HG03135 (cell line): ENCODE measurements around the gene SCN4A.

Experiments used
- ATAC-seq: cut with Tn5 transposase; IDR thresholded peaks from one replicate; pipeline ENCODE4 v1.9.1; 2021; ENCODE audit warnings: mild to moderate bottlenecking, moderate library complexity; ENCODE audit not compliant: unreplicated experiment

SCN4A gene

DNA sequence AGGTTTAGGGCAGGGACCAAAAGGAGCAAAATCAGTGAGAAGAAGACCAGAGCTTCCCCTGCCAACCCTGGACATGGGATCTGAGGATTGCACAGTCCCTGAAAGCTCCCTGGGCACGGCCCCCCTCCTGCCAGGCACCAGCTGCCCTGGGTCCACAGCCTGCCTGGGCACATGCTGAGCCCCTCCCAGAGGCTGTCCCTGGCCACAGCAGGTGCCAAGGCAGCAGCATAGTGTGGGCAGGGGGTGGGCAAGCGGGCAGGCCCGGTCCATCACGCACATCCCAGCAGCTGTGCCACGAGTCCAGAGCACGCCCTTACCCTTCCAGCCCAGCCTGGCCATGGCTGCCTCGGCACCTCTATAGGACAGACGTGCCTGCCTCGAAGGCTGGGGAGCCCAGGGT is 12.7 kb downstream of the SCN4A start:
- no peak for ATAC-seq

DNA sequence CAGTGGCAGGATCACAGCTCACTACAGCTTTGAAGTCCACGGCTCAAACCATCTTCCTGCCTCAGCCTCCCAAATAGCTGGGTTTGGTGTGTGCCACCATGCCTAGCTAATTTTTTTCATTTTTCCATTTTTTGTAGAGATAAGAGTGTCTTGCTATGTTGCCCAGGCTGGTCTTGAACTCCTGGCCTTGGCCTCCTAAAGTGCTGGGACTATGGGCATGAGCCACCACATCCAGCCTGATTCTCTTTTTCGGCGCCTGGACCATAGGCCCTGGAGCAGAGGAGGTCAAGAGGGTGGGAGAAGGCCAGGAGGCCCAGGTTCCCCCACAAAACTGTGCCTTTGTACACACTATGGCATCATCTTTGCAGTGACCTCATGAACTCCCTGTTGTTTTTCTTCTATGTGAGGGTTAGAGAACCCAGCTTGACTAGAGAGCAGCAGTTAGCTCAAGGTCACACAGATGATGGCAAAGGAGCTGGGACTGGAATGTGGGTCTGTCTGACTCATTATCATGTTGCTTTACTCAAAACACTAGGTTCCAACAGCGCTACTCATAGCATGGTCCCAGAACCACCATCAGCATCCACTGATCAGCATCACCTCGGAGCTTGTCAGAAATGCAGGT is 16.3 kb downstream of the SCN4A start:
- ATAC-seq: no peak

DNA sequence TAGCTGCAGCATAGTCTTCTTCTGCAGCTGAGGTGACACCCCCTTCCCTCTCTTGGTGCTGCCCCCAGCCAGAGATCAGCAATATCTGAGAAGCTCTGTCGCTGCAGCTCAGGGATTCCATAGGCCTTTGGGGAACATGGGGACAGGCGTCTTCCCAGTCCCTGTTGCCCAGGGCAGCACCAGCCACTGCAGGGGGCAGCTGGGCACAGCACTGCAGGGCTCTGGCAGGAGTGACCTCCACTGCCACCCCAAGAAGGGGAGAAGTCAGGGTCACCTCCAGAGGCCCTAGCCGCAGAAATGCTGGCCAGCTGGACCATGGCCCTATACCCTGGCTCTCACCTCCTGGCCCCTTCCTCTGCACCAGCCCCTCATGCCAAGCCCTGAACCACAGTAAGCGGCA is 16.9 kb downstream of the SCN4A start:
- ATAC-seq: no peak

DNA sequence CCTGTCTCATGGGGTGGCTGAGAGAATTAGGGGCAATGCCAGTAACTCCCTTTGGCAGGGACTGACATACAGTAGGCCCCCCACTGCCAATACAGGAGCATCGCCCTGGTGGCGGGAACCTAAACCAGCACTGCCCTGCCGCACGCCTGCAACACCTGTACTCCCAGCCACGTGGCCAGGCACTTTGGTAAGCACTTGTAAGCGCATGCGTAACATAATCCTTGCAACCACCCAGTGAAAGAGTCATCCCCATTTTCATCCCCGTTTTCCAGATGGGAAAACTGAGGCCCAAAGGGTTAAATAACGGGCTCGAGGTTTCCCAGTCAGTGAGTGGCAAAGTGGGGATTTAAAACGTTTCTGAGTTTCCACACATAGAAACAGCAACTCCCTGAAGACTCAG is 17.5 kb downstream of the SCN4A start:
- no peak for ATAC-seq

DNA sequence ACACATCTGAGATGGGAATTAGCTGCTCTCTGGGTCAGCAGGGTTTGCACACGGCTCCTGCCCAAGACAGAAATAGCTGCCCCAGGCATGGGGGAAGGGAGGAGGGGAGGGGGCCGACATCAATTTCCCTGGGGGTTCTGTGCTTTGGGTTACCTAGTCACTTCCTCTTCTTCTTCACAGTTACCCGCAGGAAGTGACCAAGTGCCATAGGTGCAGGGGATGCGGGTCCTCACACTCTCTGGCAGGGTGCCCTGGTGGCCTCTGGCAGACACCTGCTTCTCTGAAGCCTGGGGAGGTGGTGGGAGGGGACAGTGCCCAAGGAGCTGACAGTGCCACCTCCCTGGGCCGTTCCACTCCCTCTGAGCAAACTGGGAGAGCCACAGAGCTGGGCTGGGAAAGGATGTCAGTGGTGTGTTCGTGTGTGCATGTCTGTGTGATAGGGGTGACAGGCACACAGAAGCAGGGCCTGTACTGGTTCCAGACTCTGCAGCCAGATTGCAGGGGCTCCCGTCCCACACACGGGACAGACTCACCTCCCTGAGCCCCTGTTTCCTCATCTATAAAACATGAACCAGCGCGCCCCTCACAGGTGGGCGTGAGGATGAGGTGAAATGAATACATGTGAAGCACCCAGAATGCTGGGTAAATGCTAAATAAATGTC is 18.2 kb downstream of the SCN4A start:
- peak; percentile 64 for ATAC-seq

DNA sequence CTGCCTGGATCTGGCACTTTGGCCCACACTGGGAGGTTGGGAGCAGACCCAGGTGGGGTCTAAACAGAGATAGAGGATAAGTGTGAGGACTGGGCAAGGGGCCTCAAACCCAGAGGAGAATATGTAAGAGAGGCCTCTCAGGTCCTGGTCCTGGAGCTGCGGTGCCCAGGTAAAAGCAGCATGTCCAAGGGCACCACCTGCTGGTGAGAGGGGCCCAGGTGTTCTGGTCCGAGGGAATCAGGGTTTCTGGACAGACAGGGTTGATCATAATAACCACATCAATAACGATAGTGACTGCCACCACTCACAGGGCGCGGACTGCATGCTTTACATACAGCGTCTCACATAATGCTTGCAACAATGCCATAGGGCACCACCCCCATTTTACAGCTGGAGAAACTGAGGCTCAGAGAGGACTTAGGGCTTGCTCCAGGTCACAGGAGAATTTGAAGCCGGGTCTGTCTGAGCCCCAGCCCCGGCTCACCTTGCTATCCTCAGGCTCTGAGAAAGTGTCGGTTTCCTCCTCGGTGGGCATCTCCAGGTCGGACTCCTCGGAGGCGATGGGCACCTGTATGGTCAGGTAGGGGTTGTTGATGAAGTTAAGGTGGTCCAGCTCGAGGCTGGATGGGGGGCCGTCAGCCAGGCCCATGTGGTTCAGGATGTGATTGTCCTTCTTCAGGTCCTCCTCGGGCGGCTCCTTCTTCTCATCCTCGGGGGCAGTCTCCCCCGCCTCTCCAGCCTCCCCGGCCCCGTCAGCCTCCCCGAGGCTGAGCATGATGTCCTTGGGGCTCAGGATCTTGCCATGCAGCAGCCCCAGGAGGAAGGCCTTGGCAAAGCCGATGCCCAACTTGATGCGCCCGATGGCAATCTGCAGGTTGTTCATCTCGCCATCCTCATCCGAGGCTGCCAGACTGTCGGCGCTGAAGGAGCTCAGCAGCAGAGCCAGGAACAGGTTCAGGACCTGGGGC is 21.5 kb downstream of the SCN4A start:
- ATAC-seq: no peak

DNA sequence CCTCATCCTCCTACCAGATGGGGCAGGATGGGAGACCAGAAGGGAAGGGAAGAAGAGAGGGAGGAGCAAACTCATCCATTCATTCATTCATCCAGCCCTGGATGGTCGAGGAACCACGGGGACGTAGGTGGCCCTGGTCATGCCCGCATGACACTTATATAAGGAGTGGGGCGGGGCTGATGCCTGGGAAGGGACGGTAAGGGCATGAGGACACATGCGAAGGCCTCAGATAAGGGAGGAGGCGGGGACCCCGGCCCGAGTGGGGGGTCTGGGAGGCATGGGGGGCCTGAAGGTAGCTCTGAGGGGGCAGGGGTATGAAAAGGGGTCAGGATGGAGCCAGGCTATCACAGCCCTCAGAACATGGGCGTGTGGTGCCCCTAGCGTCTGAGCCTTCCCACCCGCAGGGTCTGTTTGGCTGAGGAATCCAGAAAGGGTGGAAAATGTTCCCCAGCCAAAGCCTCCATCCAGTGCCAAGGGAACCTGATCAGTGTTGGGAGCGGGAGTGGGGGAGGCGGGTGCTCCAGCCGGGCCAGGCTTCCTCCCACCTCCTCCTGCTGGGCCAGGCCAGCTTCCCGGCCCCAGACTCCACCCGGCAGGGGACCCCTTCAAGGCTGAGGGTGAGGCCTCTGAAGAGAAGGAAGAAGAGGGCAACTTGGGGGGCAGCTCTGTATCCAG is 23.0 kb downstream of the SCN4A start:
- no peak for ATAC-seq

DNA sequence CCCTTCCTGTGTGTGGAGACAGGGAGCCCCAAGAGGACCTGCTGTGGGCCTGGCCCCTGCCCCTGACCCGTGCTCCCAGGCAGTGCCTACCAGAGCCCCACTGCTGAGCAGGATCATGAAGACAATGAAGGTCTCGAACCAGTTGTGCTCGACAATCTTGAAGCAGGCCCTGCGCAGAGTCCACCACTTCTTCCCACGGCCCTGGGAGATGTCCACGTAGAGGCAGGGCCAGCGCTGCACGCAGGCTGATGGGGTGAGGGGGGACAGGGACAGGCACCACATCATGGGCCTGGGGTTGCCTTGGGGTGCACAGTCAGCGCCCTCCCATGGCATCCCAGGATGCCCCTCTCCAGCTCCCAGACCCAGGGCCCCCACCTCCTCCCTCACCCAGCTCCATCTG is 24.2 kb downstream of the SCN4A start:
- ATAC-seq: no peak

DNA sequence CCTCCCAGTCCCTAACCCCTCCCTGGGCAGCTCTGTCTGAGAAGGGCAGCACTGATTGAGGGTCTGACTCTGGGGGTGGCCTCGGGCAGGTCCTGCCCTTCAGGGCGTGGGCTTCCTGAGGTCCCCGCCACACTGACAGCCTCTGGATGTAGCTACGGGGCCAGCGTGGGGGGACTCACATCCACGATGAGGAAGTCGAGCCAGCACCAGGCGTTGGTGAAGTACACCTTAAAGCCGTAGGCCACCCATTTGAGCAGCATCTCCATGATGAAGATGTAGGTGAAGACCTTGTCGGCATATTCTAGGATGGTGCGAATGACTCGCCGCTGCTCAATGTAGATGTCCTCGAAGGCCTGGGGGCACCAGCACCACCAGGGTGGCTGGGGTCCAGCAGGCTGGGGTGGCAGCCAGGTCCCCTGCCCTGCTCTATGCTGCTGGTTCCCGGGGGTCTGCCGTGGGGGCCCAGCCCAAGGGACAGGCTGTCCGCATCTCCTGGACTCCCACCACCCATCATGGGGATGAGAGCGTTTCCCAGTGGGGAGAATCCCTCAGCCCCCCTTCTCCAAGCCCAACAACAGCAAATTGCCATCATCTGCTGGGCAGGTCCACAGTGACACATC is 24.9 kb downstream of the SCN4A start:
- ATAC-seq: no peak

DNA sequence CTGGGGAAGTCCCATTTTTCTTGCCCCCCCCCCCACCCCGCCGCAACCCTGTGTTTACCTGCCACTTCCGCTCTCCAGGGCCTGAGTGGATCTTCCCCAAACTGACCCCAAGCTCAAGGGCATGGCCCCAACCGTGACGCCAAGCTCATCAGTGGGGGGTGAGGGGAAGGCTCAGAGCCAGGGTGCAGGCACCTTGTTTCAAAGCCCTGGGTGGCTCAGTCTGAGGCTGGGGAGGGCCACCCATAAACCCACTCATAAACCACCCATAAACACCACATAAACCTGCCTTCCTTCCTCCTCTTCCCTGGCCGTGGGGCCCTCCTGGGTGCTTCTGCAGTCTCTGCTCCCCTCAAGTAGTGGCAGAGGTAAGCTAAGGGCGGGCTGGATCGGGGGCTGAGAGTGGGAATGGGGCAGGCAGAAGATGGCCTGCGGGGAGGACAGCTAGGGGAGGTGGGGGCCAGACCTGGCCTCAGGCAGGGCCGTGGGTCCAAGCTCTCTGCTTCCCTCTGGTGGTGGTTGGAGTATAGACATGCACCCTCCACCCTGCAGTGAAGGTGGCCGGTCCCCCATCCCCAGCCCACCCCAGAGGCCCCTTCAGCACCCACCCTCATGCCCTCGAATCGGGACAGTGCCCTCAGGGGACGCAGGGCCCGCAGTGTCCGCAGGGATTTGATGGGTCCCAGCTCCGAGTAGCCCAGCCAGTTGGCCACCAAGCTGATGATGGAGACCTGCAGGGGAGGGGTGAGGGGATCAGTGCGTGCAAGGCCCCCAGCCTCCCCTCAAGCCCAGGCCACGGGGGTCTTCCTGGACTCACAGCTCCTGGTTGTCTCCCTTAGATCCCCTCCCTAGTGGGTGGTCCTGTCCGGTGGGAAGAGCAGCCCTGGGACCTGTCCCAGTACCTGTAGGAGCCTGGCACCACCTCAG is 26.0 kb downstream of the SCN4A start:
- peak; percentile 49 for ATAC-seq

DNA sequence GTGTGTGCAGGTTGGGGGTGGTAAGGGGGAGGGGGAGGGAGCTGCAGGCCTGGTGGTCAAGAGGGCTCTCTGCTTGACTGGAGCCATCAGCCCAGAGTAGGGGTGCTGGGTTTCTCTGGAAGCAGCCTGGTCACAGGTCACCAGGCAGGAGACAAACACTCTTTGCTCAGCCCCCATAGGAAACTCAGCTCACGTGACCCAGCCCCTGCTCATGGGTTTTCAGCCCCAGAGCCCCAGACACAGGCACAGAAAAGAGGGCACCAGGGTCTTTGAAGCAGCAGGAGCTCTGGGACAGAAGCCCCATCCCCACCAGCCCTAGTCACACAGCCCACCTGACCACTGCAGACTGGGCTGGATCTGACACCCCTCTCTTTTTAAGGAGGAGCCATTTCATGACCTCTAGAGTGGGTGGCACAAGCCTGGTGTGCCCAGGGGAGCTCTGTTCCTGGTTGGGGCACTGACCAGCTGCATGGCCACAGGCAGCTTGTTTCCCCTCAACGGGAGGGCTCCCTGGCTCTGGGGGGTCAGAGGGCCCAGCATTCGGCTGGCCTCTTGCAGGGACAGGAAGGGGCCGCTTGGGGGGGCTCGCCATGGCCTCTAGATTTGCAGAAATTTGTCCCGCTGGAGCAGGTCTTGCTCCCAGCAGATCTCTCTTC is 26.8 kb downstream of the SCN4A start:
- ATAC-seq: peak; percentile 53

DNA sequence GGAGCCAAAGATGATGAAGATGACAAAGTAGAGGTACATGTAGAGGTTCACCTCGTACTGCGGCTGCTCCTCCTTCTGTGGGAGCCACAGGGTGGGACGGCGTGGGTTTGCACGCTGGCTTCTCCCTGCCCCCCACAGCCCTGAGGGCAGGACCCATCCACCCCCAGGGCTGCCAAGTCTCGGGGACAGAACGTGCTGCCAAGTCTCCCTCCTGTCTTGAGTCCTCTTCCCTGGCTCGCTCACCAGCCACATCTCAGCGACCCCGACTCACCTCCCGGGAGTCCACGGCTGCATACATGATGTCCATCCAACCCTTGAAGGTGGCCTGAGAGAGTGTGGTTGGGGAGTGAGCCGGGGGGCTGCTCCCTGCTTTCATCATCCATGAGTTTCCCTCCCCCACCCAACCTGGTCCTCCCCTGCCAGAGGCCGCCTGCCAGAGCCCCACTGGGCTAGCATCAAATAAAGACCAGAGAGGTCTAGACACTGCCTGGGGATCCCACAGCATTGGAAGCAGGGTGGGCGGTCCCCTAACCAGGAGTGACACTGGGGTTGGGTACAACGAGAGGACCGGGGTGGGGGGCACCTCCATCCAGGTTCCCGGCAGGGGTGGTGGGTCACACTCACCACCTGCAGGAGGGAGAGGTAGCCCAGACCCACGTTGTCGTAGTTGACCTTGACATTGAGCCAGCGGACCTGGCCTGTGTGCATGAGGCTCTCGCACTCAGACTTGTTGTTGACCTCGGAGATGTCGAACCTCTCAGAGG is 27.8 kb downstream of the SCN4A start:
- ATAC-seq: no peak

DNA sequence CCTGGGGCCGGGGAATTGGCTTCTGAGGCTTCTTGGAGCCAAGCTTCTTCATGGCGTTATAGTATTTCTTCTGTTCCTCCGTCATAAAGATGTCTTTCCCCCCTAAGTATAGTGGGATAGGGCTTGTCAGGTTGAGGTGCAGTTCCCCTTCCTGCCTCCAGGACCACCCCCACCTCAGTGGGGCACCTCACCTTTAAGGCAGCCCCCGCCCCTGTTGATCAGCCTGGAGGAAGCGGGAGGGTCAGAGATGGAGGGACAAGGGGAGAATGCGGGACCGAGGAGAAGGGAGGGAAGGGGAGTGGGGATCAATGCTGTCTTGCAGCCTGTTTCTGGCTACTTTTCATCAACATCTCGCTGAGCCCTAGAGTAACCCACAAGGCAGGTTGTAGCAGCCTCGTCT is 29.0 kb downstream of the SCN4A start:
- no peak for ATAC-seq

DNA sequence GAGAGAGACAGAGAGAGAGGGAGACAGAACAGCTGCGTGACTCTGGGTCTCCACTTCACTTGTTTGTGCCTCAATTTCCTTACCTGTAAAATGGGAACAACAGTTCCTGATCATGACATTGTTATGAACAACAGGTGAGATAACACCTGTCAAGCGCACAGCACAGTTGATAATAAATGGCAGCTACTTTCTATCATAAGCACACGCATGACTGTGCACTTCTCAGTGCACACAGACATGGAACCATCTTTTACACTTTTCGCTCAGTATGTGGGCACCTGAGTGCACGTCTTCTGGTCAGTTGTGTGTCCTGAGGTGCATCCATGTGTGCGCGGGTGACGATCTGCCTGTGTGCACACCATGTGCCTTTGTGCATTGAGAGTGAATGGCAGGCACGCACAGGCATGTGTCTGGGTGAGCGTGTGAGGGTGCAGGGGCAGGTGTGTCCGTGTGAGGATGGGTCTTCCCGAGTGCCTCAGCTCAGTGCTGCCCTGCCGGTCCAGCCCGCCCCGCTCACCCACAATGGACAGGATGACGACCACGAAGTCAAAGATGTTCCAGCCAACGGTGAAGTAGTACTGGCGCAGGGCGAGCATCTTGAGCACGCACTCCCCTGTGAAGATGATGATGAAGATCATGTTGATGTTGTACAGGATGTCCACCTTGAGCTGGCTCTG is 30.3 kb downstream of the SCN4A start:
- ATAC-seq: no peak

DNA sequence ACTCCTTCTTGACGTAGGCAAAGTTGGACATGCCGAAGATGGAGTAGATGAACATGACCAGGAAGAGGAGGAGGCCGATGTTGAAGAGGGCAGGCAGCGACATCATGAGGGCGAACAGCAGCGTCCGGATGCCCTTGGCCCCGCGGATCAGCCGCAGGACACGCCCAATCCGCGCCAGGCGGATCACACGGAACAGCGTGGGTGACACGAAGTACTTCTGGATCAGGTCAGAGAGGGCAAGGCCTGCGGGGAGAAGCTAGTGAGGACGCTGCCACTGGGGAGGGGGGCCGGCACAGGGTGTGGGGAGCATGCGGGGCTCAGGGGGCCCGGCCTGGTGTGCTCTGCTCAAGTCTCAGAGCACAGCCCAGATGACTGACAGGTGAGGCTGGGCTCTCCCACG is 31.0 kb downstream of the SCN4A start:
- no peak for ATAC-seq

DNA sequence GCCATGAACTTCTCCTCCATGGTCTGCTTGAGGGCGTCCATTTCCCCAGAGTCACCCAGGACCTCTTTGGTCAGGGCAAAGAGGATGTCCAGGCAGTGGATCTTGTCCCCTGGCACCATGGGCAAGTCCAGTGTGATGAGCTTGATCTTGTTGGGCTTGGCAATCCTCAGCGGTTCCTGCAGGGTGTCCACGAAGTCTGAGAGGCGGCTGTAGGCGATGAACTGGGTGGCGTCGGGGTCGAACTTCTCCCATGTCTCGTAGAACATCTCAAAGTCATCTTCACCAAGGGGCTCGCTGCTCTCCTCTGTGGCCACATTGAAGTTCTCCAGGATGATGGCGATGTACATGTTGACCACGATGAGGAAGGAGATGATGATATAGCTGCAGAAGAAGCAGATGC is 31.6 kb downstream of the SCN4A start:
- ATAC-seq: no peak

DNA sequence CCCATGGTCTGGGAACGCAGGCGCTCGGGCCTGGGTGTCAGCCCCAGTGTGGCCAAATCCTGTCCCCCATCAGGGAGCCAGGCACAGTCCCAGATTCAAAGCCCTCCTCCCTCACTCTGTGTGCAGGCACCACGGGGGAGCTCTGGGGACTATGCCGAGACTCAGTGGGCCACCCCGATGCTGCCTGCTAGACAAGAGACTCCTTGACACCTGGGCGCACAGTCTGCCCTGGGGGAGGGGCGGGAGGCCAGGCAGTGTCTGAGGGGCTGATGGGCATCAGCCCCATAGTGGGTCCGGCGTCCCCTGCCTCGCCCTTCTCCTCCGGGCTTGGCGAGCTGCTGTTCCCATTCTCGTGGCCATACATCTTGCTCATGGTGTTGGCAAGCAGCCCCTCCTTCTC is 32.1 kb downstream of the SCN4A start:
- ATAC-seq: no peak

DNA sequence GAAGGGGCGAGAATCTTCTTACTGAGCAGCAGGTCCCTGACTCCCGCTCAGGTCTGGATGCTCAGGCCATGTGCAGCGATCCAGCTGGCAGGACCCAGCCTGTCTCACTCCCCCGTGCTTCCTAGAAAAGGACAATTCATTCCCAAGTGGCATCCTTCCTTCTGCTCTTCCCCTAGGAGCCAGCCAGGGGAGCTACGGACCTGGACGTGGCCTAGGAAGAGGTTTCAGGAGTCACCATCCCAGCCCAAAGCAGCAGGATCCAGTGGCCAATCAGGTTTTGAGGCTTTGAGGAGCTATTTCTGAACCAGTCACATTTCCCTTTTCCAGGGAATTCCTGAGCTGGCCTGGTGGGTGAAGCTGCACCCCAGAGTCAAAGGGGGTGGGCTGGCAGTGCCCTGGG is 32.8 kb downstream of the SCN4A start:
- no peak for ATAC-seq
